ENCODE data around the gene CNRIP1. TPM values are rescaled to one million over a fixed set of nuclear protein-coding genes. Genes with fewer than 3 reads are reported as not detected.

Gene CNRIP1
- polyA plus RNA-seq, 2 of the 4 experiments (the other 2 are of a cell fraction): 0.93 to 2.9 TPM

DNA sequence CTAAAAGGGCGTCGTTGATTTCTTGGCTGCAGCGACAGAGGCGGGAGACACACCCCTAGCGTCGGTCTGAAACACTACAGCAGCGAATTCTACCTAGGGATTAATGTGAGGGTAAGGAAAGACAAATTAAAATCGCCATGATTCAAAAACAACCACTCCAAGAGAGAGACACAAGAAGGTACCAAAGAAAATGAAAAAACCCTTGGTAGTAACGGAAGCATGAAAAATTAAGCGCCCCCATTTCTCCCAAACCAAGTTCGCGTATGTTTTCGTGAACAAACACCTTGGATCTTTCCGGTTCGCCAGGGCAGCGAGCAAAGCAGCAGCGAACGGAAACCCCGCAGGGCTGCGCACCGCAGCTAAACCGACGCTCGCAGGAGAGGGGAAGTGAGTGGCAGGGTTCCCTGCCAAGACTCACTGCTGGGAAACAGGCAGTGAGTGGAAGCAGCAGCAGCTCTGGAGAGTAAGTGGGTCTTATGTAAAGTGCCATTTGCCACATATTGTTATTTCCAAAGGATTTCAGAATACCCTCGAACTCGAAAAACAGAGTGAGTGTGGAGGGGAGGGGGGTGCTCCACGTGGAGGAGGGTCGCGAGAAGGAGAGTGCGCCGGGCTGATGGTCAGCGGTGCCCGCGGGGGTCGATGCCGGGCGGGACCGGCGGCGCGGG lies 68.4 kb downstream of the CNRIP1 start (continued):
- TF ChIP-seq REST (IDR thresholded peaks at IDR 0.05) (no peak), EHMT2 (IDR thresholded peaks at IDR 0.05; ENCODE audit: low read depth) (no peak), EHF (CRISPR knock-in tag; IDR thresholded peaks at IDR 0.05) (no peak)

- Histone ChIP-seq H3K27ac (peak overlapping the region; percentile 97 to 99; a peak in 5 of 6 replicates), H3K4me1 (peaks cover 46% of the 10 kb centered on the region), H3K4me2 (peak overlapping the region; percentile 83), H3K4me3 (peak overlapping the region; percentile 95), H3K9me3 (no peaks in the 10 kb centered on the region)
- POLR2A ChIA-PET: no interaction called here
- TF ChIP-seq RCOR1 (IDR thresholded peaks at IDR 0.05; ENCODE audit: low read depth, low read length) (no peak), MYC (IDR thresholded peaks at IDR 0.05; ENCODE audit: borderline replicate concordance, low read length) (no peak), CEBPB (IDR thresholded peaks at IDR 0.05) (no peak), BHLHE40 (IDR thresholded peaks at IDR 0.05; ENCODE audit: low read depth, low read length) (no peak), PHF8 (IDR thresholded peaks at IDR 0.05; ENCODE audit: borderline replicate concordance, low read depth) (no peak), POLR2AphosphoS2 (conservative IDR thresholded peaks at IDR 0.05; ENCODE audit: low read length) (no peak), CTCF (IDR thresholded peaks at IDR 0.05) (no peak), GATA3 (IDR thresholded peaks at IDR 0.05; ENCODE audit: borderline replicate concordance) (no peak), ZFP36 (IDR thresholded peaks at IDR 0.05; ENCODE audit: borderline replicate concordance, partially characterized antibody) (no peak)
- WGBS (ENCODE audit: missing lambda C conversion rate): 11% methylated on average over 15 of the region's 15 CpGs
- CTCF ChIA-PET: interaction anchor here (0.6 to 2.6 kb wide), 24 partner anchors 9 to 141 kb away, joined by 3 to 13 read pairs (median 4); no protein-coding TSS in a partner anchor
- DNase-seq (ENCODE audit: low read depth in 1 of 2, low spot score in 1 of 2): no peak
- ATAC-seq: peak in 1 of 2 experiments; percentile 0; a peak in 1 of 6 replicates
- FAIRE-seq: no peak
These were observed 69.0 kb downstream of the CNRIP1 start for GRCh38 chr2:68250652-68251186.

- ChIA-PET POLR2A (no interaction called here), CTCF (interaction anchor here (0.6 to 2.6 kb wide), 23 partner anchors 9 to 140 kb away, joined by 3 to 13 read pairs (median 4); no protein-coding TSS in a partner anchor)
- Histone ChIP-seq H3K4me1 (peaks cover 46% of the 10 kb centered on the region), H3K4me3 (peak overlapping the region; percentile 95), H3K27ac (no peak overlapping the region; a peak in 2 of 6 replicates), H3K4me2 (peak overlapping the region; percentile 83), H3K9me3 (no peaks in the 10 kb centered on the region)
- TF ChIP-seq GATA3 (IDR thresholded peaks at IDR 0.05; ENCODE audit: borderline replicate concordance) (no peak), RAD21 (conservative IDR thresholded peaks at IDR 0.05 in 1 of 2, IDR thresholded peaks at IDR 0.05 in 1 of 2) (no peak), FOSL2 (IDR thresholded peaks at IDR 0.05) (no peak), FOSL2 (CRISPR knock-in tag; IDR thresholded peaks at IDR 0.05) (no peak), KDM5A (IDR thresholded peaks at IDR 0.05) (no peak), CBX2 (IDR thresholded peaks at IDR 0.05; ENCODE audit: borderline replicate concordance, low read depth) (no peak), ZNF302 (CRISPR knock-in tag; IDR thresholded peaks at IDR 0.05) (no peak), ZSCAN20 (CRISPR knock-in tag; IDR thresholded peaks at IDR 0.05) (no peak), TFCP2L1 (CRISPR knock-in tag; IDR thresholded peaks at IDR 0.05) (no peak), CEBPB (IDR thresholded peaks at IDR 0.05) (no peak), HOXB5 (CRISPR knock-in tag; IDR thresholded peaks at IDR 0.05) (no peak), RCOR1 (IDR thresholded peaks at IDR 0.05; ENCODE audit: low read depth, low read length) (no peak), JUNB (IDR thresholded peaks at IDR 0.05) (no peak), NR3C1 (IDR thresholded peaks at IDR 0.05) (no peak), E2F6 (IDR thresholded peaks at IDR 0.05; ENCODE audit: borderline replicate concordance, low read depth) (no peak)
- TF ChIP-seq, protein P1, sequence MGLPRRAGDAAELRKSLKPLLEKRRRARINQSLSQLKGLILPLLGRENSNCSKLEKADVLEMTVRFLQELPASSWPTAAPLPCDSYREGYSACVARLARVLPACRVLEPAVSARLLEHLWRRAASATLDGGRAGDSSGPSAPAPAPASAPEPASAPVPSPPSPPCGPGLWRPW (IDR thresholded peaks at IDR 0.05): no peak
- TF ChIP-seq, protein P2, sequence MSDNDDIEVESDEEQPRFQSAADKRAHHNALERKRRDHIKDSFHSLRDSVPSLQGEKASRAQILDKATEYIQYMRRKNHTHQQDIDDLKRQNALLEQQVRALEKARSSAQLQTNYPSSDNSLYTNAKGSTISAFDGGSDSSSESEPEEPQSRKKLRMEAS (IDR thresholded peaks at IDR 0.05): no peak
- TF ChIP-seq, protein P3, sequence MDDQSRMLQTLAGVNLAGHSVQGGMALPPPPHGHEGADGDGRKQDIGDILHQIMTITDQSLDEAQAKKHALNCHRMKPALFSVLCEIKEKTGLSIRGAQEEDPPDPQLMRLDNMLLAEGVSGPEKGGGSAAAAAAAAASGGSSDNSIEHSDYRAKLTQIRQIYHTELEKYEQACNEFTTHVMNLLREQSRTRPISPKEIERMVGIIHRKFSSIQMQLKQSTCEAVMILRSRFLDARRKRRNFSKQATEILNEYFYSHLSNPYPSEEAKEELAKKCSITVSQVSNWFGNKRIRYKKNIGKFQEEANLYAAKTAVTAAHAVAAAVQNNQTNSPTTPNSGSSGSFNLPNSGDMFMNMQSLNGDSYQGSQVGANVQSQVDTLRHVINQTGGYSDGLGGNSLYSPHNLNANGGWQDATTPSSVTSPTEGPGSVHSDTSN (IDR thresholded peaks at IDR 0.05): no peak
- FAIRE-seq: no peak
- no peak for DNase-seq (ENCODE audit: low read depth in 1 of 2, low spot score in 1 of 2)
- WGBS (ENCODE audit: missing lambda C conversion rate): 80% methylated on average over 5 of the region's 5 CpGs
- ATAC-seq: no peak
These were observed 69.6 kb downstream of the CNRIP1 start for GRCh38 chr2:68250196-68250595.

Data from A549 (cell line).